ENCODE results near the gene SLC6A19. TPM values are rescaled to one million over a fixed set of nuclear protein-coding genes. Genes with fewer than 3 reads are reported as not detected.
"Not testable (repeated sequence)": the region's sequence is repeated elsewhere in the genome, so short reads cannot be mapped to it uniquely, and the experiment has no call there.

The SLC6A19 gene
- polyA plus RNA-seq, 2 donors, result not detected

- H3K9me3 ChIP-seq (ENCODE audit: control insufficient read depth in 2 of 2, insufficient read depth in 1 of 2, low read depth in 1 of 2, low read length in 1 of 2), result peaks cover 6 to 9% of the 10 kb centered on the region in 2 donors
- no peaks in the 10 kb centered on the region for H3K36me3 ChIP-seq (ENCODE audit: control insufficient read depth in 2 of 2, insufficient read depth in 2 of 2, low read length in 1 of 2)
- H3K27ac ChIP-seq (ENCODE audit: low read depth in 2 of 2, low read length in 1 of 2), result no peak overlapping the region
- H3K4me1 ChIP-seq (ENCODE audit: control insufficient read depth in 2 of 2, insufficient read depth in 2 of 2, low read length in 1 of 2), result no peaks in the 10 kb centered on the region
- H3K27me3 ChIP-seq (ENCODE audit: control insufficient read depth in 1 of 2, insufficient read depth in 2 of 2, low read length in 2 of 2), result no peaks in the 10 kb centered on the region
- 89 to 92% methylated on average over 40 of the region's 40 CpGs for WGBS, 2 donors
- no peak overlapping the region for H3K4me3 ChIP-seq (ENCODE audit: low read depth in 1 of 2, low read length in 2 of 2)
These were observed 64.4 kb downstream of the SLC6A19 start for GRCh38 chr5:1265461-1266455.

GRCh38 chr5:1266791-1267190, 65.4 kb downstream of the SLC6A19 start:
- H3K36me3 ChIP-seq (ENCODE audit: control insufficient read depth in 2 of 2, insufficient read depth in 2 of 2, low read length in 1 of 2), result no peaks in the 10 kb centered on the region
- WGBS, 2 donors, result 86 to 92% methylated on average over 9 of the region's 9 CpGs
- no peaks in the 10 kb centered on the region for H3K27me3 ChIP-seq (ENCODE audit: control insufficient read depth in 1 of 2, insufficient read depth in 2 of 2, low read length in 2 of 2)
- H3K9me3 ChIP-seq (ENCODE audit: control insufficient read depth in 2 of 2, insufficient read depth in 1 of 2, low read depth in 1 of 2, low read length in 1 of 2), result peaks cover 2 to 6% of the 10 kb centered on the region in 2 donors
- H3K4me3 ChIP-seq (ENCODE audit: low read depth in 1 of 2, low read length in 2 of 2), result no peak overlapping the region
- H3K27ac ChIP-seq (ENCODE audit: low read depth in 2 of 2, low read length in 1 of 2), result no peak overlapping the region
- no peaks in the 10 kb centered on the region for H3K4me1 ChIP-seq (ENCODE audit: control insufficient read depth in 2 of 2, insufficient read depth in 2 of 2, low read length in 1 of 2)

GRCh38 chr5:1267464-1267863, 66.1 kb downstream of the SLC6A19 start:
- WGBS, 2 donors, result 91 to 98% methylated on average over 5 of the region's 5 CpGs
- not testable (repeated sequence) for H3K4me1 ChIP-seq (ENCODE audit: control insufficient read depth in 2 of 2, insufficient read depth in 2 of 2, low read length in 1 of 2); H3K4me3 ChIP-seq (ENCODE audit: low read depth in 1 of 2, low read length in 2 of 2); H3K27me3 ChIP-seq (ENCODE audit: control insufficient read depth in 1 of 2, insufficient read depth in 2 of 2, low read length in 2 of 2); H3K9me3 ChIP-seq (ENCODE audit: control insufficient read depth in 2 of 2, insufficient read depth in 1 of 2, low read depth in 1 of 2, low read length in 1 of 2); H3K27ac ChIP-seq (ENCODE audit: low read depth in 2 of 2, low read length in 1 of 2); H3K36me3 ChIP-seq (ENCODE audit: control insufficient read depth in 2 of 2, insufficient read depth in 2 of 2, low read length in 1 of 2)

GRCh38 chr5:1268056-1268455, 66.7 kb downstream of the SLC6A19 start:
- 93 to 94% methylated on average over 13 of the region's 13 CpGs for WGBS, 2 donors
- H3K4me3 ChIP-seq (ENCODE audit: low read depth in 1 of 2, low read length in 2 of 2), result no peak overlapping the region
- H3K27ac ChIP-seq (ENCODE audit: low read depth in 2 of 2, low read length in 1 of 2), result no peak overlapping the region
- no peaks in the 10 kb centered on the region for H3K27me3 ChIP-seq (ENCODE audit: control insufficient read depth in 1 of 2, insufficient read depth in 2 of 2, low read length in 2 of 2)
- peaks cover 0 to under 1% of the 10 kb centered on the region in 2 donors for H3K9me3 ChIP-seq (ENCODE audit: control insufficient read depth in 2 of 2, insufficient read depth in 1 of 2, low read depth in 1 of 2, low read length in 1 of 2)
- H3K36me3 ChIP-seq (ENCODE audit: control insufficient read depth in 2 of 2, insufficient read depth in 2 of 2, low read length in 1 of 2), result no peaks in the 10 kb centered on the region
- H3K4me1 ChIP-seq (ENCODE audit: control insufficient read depth in 2 of 2, insufficient read depth in 2 of 2, low read length in 1 of 2), result no peaks in the 10 kb centered on the region

- Histone ChIP-seq H3K36me3 (ENCODE audit: control insufficient read depth in 2 of 2, insufficient read depth in 2 of 2, low read length in 1 of 2) (no peaks in the 10 kb centered on the region), H3K4me3 (ENCODE audit: low read depth in 1 of 2, low read length in 2 of 2) (no peak overlapping the region), H3K27me3 (ENCODE audit: control insufficient read depth in 1 of 2, insufficient read depth in 2 of 2, low read length in 2 of 2) (no peaks in the 10 kb centered on the region), H3K4me1 (ENCODE audit: control insufficient read depth in 2 of 2, insufficient read depth in 2 of 2, low read length in 1 of 2) (no peaks in the 10 kb centered on the region), H3K9me3 (ENCODE audit: control insufficient read depth in 2 of 2, insufficient read depth in 1 of 2, low read depth in 1 of 2, low read length in 1 of 2) (no peaks in the 10 kb centered on the region), H3K27ac (ENCODE audit: low read depth in 2 of 2, low read length in 1 of 2) (no peak overlapping the region)
- WGBS, 2 donors, result 83% methylated on average over 13 of the region's 13 CpGs
These were observed 67.3 kb downstream of the SLC6A19 start for GRCh38 chr5:1268666-1269065.

- 93 to 94% methylated on average over 22 of the region's 22 CpGs for WGBS, 2 donors
- no peaks in the 10 kb centered on the region for H3K36me3 ChIP-seq (ENCODE audit: control insufficient read depth in 2 of 2, insufficient read depth in 2 of 2, low read length in 1 of 2)
- H3K27ac ChIP-seq (ENCODE audit: low read depth in 2 of 2, low read length in 1 of 2), result no peak overlapping the region
- H3K27me3 ChIP-seq (ENCODE audit: control insufficient read depth in 1 of 2, insufficient read depth in 2 of 2, low read length in 2 of 2), result no peaks in the 10 kb centered on the region
- no peak overlapping the region for H3K4me3 ChIP-seq (ENCODE audit: low read depth in 1 of 2, low read length in 2 of 2)
- no peaks in the 10 kb centered on the region for H3K4me1 ChIP-seq (ENCODE audit: control insufficient read depth in 2 of 2, insufficient read depth in 2 of 2, low read length in 1 of 2)
- no peaks in the 10 kb centered on the region for H3K9me3 ChIP-seq (ENCODE audit: control insufficient read depth in 2 of 2, insufficient read depth in 1 of 2, low read depth in 1 of 2, low read length in 1 of 2)
These were observed 69.0 kb downstream of the SLC6A19 start for GRCh38 chr5:1270426-1270825.

- 92 to 93% methylated on average over 39 of the region's 39 CpGs for WGBS, 2 donors
- no peaks in the 10 kb centered on the region for H3K27me3 ChIP-seq (ENCODE audit: control insufficient read depth in 1 of 2, insufficient read depth in 2 of 2, low read length in 2 of 2)
- H3K36me3 ChIP-seq (ENCODE audit: control insufficient read depth in 2 of 2, insufficient read depth in 2 of 2, low read length in 1 of 2), result no peaks in the 10 kb centered on the region
- H3K9me3 ChIP-seq (ENCODE audit: control insufficient read depth in 2 of 2, insufficient read depth in 1 of 2, low read depth in 1 of 2, low read length in 1 of 2), result no peaks in the 10 kb centered on the region
- H3K4me3 ChIP-seq (ENCODE audit: low read depth in 1 of 2, low read length in 2 of 2), result no peak overlapping the region
- H3K27ac ChIP-seq (ENCODE audit: low read depth in 2 of 2, low read length in 1 of 2), result no peak overlapping the region
- no peaks in the 10 kb centered on the region for H3K4me1 ChIP-seq (ENCODE audit: control insufficient read depth in 2 of 2, insufficient read depth in 2 of 2, low read length in 1 of 2)
These were observed 69.8 kb downstream of the SLC6A19 start for GRCh38 chr5:1270933-1271914.

GRCh38 chr5:1272201-1272600, 70.8 kb downstream of the SLC6A19 start:
- H3K4me3 ChIP-seq (ENCODE audit: low read depth in 1 of 2, low read length in 2 of 2), result no peak overlapping the region
- H3K27me3 ChIP-seq (ENCODE audit: control insufficient read depth in 1 of 2, insufficient read depth in 2 of 2, low read length in 2 of 2), result no peaks in the 10 kb centered on the region
- no peak overlapping the region for H3K27ac ChIP-seq (ENCODE audit: low read depth in 2 of 2, low read length in 1 of 2)
- no peaks in the 10 kb centered on the region for H3K36me3 ChIP-seq (ENCODE audit: control insufficient read depth in 2 of 2, insufficient read depth in 2 of 2, low read length in 1 of 2)
- 96 to 99% methylated on average over 20 to 21 of the region's 21 CpGs for WGBS, 2 donors
- H3K4me1 ChIP-seq (ENCODE audit: control insufficient read depth in 2 of 2, insufficient read depth in 2 of 2, low read length in 1 of 2), result no peaks in the 10 kb centered on the region
- no peaks in the 10 kb centered on the region for H3K9me3 ChIP-seq (ENCODE audit: control insufficient read depth in 2 of 2, insufficient read depth in 1 of 2, low read depth in 1 of 2, low read length in 1 of 2)

GRCh38 chr5:1273745-1274144, 72.3 kb downstream of the SLC6A19 start:
- no peaks in the 10 kb centered on the region for H3K36me3 ChIP-seq (ENCODE audit: control insufficient read depth in 2 of 2, insufficient read depth in 2 of 2, low read length in 1 of 2)
- H3K27ac ChIP-seq (ENCODE audit: low read depth in 2 of 2, low read length in 1 of 2), result no peak overlapping the region
- H3K27me3 ChIP-seq (ENCODE audit: control insufficient read depth in 1 of 2, insufficient read depth in 2 of 2, low read length in 2 of 2), result no peaks in the 10 kb centered on the region
- no peaks in the 10 kb centered on the region for H3K4me1 ChIP-seq (ENCODE audit: control insufficient read depth in 2 of 2, insufficient read depth in 2 of 2, low read length in 1 of 2)
- peaks cover 0 to 6% of the 10 kb centered on the region in 2 donors for H3K9me3 ChIP-seq (ENCODE audit: control insufficient read depth in 2 of 2, insufficient read depth in 1 of 2, low read depth in 1 of 2, low read length in 1 of 2)
- WGBS, 2 donors, result 93 to 95% methylated on average over 18 to 20 of the region's 20 CpGs
- no peak overlapping the region for H3K4me3 ChIP-seq (ENCODE audit: low read depth in 1 of 2, low read length in 2 of 2)
